ENCODE data around the gene CHST3. TPM values are rescaled to one million over a fixed set of nuclear protein-coding genes. Genes with fewer than 3 reads are reported as not detected.
"Not testable (repeated sequence)": the region's sequence is repeated elsewhere in the genome, so short reads cannot be mapped to it uniquely, and the experiment has no call there.

CHST3 gene
- total and polyA plus RNA-seq, 7 donors, result 0.23 to 25.5 (median 12.8) TPM

- Histone ChIP-seq H3K27ac (peak overlapping the region; percentile 84 to 92 (median 87)), H3K9me3 (no peaks in the 10 kb centered on the region), H3K4me3 (no peak overlapping the region), H3K36me3 (no peaks in the 10 kb centered on the region), H3K27me3 (no peaks in the 10 kb centered on the region), H3K4me1 (peaks cover 0 to 83% (median 76%) of the 10 kb centered on the region in 4 donors)
- intact Hi-C loops (cut with DNase I), result no loop called here
- TF ChIP-seq POLR2AphosphoS5 (IDR thresholded peaks at IDR 0.05), result peak; percentile 39 to 67 (median 44)
- peak in 1 of 4 donors; percentile 42 for TF ChIP-seq EP300 (IDR thresholded peaks at IDR 0.05)
- no peak for TF ChIP-seq POLR2A (IDR thresholded peaks at IDR 0.05)
- TF ChIP-seq CTCF (IDR thresholded peaks at IDR 0.05), result no peak
- DNase-seq, result no peak
- WGBS, 2 donors, result 77 to 83% methylated on average over 4 of the region's 4 CpGs
Observed at GRCh38 chr10:71985542-71986250, 21.5 kb downstream of the CHST3 start.

DNA sequence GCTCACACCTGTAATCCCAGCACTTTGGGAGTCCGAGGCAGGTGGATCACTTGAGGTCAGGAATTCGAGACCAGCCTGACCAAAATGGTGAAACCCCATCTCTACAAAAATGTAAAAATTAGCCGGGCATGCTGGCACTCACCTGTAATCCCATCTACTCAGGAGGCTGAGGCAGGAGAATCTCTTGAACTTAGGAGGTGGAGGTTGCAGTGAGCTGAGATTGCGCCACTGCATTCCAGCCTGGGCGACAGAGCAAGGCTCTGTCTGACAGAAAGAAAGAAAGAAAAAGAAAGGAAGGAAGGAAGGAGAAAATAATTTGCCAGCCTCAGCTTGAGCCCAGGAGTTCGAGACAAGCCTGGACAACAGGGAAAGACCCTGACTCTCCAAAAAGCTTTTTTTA is 24.7 kb downstream of the CHST3 start:
- DNase-seq; H3K4me3 ChIP-seq; H3K9me3 ChIP-seq; H3K27me3 ChIP-seq; intact Hi-C loops (cut with DNase I); H3K36me3 ChIP-seq: not testable (repeated sequence)
- Histone ChIP-seq H3K4me1 (peaks cover 0 to 51% (median 46%) of the 10 kb centered on the region in 4 donors), H3K27ac (peak overlapping the region in 2 of 4 donors; percentile 19 to 22)
- WGBS, 2 donors, result 95% methylated on average over 6 of the region's 6 CpGs

- intact Hi-C loops (cut with DNase I), result no loop called here
- no peaks in the 10 kb centered on the region for H3K27me3 ChIP-seq
- no peak overlapping the region for H3K4me3 ChIP-seq
- H3K4me1 ChIP-seq, result peaks cover 0 to 41% (median 36%) of the 10 kb centered on the region in 4 donors
- WGBS, 2 donors, result 69 to 82% methylated on average over 6 of the region's 6 CpGs
- no peak for TF ChIP-seq POLR2A (IDR thresholded peaks at IDR 0.05)
- TF ChIP-seq POLR2AphosphoS5 (IDR thresholded peaks at IDR 0.05), result no peak
- no peak for TF ChIP-seq CTCF (IDR thresholded peaks at IDR 0.05)
- TF ChIP-seq EP300 (IDR thresholded peaks at IDR 0.05), result no peak
- no peaks in the 10 kb centered on the region for H3K9me3 ChIP-seq
- H3K27ac ChIP-seq, result peak overlapping the region in 2 of 4 donors; percentile 25 to 40
- DNase-seq, result no peak
- H3K36me3 ChIP-seq, result no peaks in the 10 kb centered on the region
Observed at GRCh38 chr10:71989661-71990454, 25.7 kb downstream of the CHST3 start.

GRCh38 chr10:71990706-71991269 is 26.6 kb downstream of the CHST3 start:
- peak; percentile 80 for DNase-seq
- Histone ChIP-seq H3K9me3 (no peaks in the 10 kb centered on the region), H3K4me3 (no peak overlapping the region), H3K27me3 (no peaks in the 10 kb centered on the region), H3K27ac (peak overlapping the region in 3 of 4 donors; percentile 19 to 40 (median 25)), H3K4me1 (peaks cover 0 to 40% (median 33%) of the 10 kb centered on the region in 4 donors), H3K36me3 (no peaks in the 10 kb centered on the region)
- 94 to 96% methylated on average over 7 of the region's 7 CpGs for WGBS, 2 donors
- TF ChIP-seq POLR2AphosphoS5 (IDR thresholded peaks at IDR 0.05) (peak in 3 of 4 donors; percentile 5 to 19 (median 10)), POLR2A (IDR thresholded peaks at IDR 0.05) (no peak), EP300 (IDR thresholded peaks at IDR 0.05) (peak in 3 of 4 donors; percentile 28 to 62 (median 56))
- intact Hi-C loops (cut with DNase I), result no loop called here

DNA sequence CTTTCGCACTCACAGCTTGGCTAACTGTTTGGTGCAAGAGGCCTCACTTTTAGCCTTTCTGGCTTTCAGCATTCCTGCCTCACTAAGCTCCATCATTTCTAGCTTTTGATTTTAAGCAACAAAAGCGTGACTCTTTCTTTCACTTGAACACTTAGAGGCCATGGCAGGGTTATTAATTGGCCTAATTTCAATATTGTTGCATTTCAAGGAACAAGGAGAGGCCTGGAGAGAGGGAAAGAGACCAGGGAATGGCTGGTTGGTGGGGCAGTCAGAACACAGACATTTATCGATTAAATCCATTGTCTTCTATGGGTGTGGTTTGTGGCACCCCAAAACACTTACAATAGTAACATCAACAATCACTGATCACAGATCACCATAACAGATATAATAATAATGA is 31.3 kb downstream of the CHST3 start:
- DNase-seq, result no peak
- H3K27ac ChIP-seq, result peak overlapping the region in 3 of 4 donors; percentile 34 to 59 (median 57)
- peaks cover 0 to 54% (median 47%) of the 10 kb centered on the region in 4 donors for H3K4me1 ChIP-seq
- WGBS, 2 donors, result 92 to 94% methylated on average over 3 of the region's 3 CpGs
- no peaks in the 10 kb centered on the region for H3K9me3 ChIP-seq
- H3K36me3 ChIP-seq, result no peaks in the 10 kb centered on the region
- intact Hi-C loops (cut with DNase I), result no loop called here
- no peak for TF ChIP-seq POLR2A (IDR thresholded peaks at IDR 0.05)
- no peak for TF ChIP-seq POLR2AphosphoS5 (IDR thresholded peaks at IDR 0.05)
- TF ChIP-seq CTCF (IDR thresholded peaks at IDR 0.05), result no peak
- no peak for TF ChIP-seq EP300 (IDR thresholded peaks at IDR 0.05)
- no peaks in the 10 kb centered on the region for H3K27me3 ChIP-seq
- no peak overlapping the region for H3K4me3 ChIP-seq

Measured in sigmoid colon (tissue), 7 donors.